Putamen (tissue), 1 donor: ENCODE data around the gene EEIG2.
"Not testable (repeated sequence)": the region's sequence is repeated elsewhere in the genome, so short reads cannot be mapped to it uniquely, and the experiment has no call there.

Experiments
- DNase-seq: peaks from one replicate; pipeline ENCODE4 v3.0.0-alpha.2; 2016; ENCODE audit warnings: low spot score

EEIG2 gene

GRCh38 chr1:108547493-108547892 is 12.4 kb upstream of the EEIG2 start:
- DNase-seq: not testable (repeated sequence)

DNA sequence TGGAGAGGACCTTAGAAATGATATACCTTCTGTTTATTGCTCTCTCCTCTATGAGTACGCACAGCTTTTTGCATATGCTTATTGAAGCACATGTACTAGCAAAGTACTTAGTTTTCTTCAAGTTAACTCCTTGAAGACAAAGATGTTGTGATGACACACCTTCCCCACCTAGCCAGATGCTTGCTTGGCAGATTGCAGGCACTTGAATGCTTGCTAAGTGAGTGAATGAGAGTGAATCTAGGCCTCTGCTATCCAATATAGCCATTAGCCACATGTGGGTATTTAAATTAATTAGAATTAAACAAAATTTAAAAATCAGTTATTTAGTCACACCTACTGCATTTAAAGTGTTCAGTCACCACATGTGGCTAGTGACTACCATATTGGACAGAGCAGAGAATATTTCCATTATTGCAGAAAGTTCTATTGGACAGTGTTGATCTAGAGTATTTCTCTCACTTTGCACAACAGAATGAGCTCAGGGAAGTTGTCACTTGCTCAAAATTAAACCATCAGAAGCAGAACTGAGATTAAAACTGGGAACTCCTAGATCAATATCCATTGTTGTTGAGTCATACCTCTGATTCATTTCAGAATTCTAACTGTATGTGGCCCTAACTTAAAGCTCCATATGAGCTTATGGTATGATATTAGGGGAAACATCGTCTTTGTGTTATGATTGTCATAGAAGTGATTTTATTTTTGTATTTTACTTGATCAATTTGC is 8.6 kb upstream of the EEIG2 start:
- DNase-seq: no peak

DNA sequence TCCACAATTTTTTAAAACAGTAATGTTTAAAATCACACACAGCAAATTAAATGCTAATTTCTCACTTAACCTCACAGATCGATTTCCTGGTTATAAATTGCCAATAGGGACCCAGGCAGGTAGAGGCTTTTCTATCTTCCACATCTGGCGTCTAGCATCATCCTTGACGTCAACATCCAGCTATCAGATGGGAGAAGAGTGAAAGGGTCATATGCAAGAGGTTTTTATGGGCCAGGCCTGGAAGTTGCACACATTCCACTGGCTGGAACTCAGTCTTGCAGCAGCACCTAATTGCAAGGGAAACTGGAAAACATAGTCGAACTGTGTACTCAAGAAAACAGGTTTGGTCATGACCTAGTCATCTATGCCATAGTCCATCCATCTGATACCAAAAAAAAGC is 6.0 kb upstream of the EEIG2 start:
- no peak for DNase-seq

GRCh38 chr1:108554682-108555427 is 5.0 kb upstream of the EEIG2 start:
- no peak for DNase-seq

DNA sequence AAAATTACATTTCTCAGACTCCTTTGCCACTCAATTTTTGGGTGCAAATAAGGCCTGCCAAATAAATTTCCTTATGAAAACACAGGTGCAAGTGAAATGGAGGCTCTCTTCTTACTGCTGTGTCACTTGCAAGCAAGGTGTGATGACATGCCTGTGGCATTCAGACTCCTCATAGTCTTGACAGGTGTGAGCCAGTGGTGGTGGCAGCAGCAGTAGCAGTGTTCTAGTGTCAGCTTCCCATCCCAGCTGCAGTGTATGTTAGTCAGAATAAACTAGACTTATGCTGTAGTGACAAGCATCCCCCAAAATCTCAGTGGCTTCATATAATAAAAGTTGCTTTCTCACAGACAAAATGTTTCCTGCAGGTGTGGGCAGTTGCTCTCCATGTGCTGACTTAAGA is 3.8 kb upstream of the EEIG2 start:
- DNase-seq: no peak

DNA sequence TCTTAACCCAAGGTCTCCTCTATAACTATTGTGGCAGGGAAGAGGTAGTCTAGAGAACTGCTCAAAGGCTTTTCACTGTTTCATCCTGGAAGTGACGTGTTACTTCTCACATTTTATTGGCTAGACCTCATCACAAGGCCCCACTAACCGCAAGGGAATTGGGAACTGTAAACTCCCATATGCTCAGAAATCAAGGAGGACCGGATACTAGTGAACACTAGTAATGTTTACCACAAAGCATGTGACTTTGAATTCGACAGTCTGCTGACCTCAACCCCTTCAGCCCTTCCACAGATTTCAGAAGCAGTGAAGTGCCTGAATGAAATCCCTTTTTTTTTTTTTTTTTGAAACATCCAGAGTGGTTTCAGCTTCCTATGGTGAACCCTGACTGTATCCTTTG is 3.4 kb upstream of the EEIG2 start:
- DNase-seq: no peak

GRCh38 chr1:108557296-108557695 is 2.6 kb upstream of the EEIG2 start:
- no peak for DNase-seq

- no peak for DNase-seq
These were observed 431 bp downstream of the EEIG2 start for GRCh38 chr1:108560189-108560873.

DNA sequence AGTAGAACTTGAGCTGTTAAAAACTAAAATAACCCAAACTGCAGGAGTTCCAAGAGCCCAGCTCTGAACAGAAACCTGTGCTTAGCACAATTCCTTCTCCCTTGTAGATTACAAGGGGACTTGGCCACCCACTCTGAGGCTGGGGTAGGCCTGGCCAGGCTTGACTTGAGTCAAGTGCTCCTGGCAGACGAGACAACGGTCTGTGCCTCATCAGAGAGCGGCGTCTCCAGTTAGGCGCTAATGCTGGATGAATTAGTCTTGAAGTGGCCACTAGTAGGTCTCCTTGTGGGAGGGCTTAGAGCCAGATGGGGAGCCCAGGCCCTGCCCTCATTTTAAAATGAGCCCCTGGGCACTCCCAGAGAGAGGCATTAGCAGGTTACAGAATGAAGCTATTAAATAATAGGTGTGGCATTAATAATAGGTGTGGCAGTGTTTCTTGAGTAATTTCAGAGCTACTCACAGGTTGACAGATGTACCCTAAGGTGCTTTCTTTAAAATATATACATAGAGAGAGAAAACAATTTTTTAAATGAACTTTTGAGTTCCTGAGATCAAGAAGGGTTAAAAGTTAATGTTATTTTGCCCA is 1.1 kb downstream of the EEIG2 start:
- no peak for DNase-seq

- DNase-seq: no peak
These were observed 1.9 kb downstream of the EEIG2 start for GRCh38 chr1:108561689-108562326.

GRCh38 chr1:108563808-108564207 is 3.9 kb downstream of the EEIG2 start:
- no peak for DNase-seq

GRCh38 chr1:108565081-108565480 is 5.2 kb downstream of the EEIG2 start:
- no peak for DNase-seq

- DNase-seq: no peak
These were observed 5.6 kb downstream of the EEIG2 start for GRCh38 chr1:108565512-108565911.

GRCh38 chr1:108568589-108568988 is 8.7 kb downstream of the EEIG2 start:
- no peak for DNase-seq

GRCh38 chr1:108569097-108569728 is 9.3 kb downstream of the EEIG2 start:
- no peak for DNase-seq

DNA sequence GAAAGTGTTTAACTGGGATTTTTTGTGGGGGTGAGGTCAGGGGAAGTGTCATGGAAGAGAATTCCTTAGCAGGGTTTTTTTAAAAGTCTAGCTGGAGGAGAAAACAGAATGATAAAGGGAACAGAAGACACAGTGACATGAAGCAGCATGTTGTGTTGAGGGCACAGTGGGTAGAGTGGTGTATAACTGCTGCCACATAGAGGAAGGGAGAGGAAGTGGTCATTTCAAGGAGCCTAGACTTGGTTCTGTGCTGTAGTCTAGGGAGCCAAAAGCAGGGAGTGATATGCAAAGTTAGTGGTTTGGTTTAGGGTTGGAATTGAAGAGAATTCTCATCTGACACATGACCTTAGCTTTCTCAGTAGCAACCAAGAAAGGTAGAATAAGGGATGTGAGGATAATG is 10.2 kb downstream of the EEIG2 start:
- DNase-seq: no peak

DNA sequence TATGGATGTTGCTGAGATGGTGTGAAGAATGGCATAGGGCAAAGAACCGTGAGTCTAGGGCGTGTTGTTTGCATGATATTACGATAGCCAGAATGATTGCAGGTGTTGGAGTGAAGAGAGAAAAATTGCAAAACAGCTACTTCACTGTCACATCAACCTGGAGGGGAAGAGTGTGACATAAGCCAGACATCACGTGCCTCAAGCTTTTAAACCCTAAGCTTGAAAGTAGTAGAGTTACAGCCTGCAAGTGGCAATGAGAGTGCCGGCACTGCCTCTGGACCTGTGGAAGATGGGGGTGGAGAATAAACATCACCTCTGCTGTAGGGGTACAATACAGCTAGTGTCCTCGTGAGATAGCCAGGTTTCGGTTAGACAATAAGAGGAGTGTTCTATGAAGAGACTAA is 11.1 kb downstream of the EEIG2 start:
- no peak for DNase-seq

- no peak for DNase-seq
These were observed 12.3 kb downstream of the EEIG2 start for GRCh38 chr1:108572182-108572581.

GRCh38 chr1:108573183-108573582 is 13.3 kb downstream of the EEIG2 start:
- no peak for DNase-seq

- DNase-seq: no peak
These were observed 14.1 kb downstream of the EEIG2 start for GRCh38 chr1:108574008-108574407.

- no peak for DNase-seq
These were observed 15.5 kb downstream of the EEIG2 start for GRCh38 chr1:108575375-108575774.
